H1 (cell line): ENCODE measurements around the gene SLMAP. TPM values are rescaled to one million over a fixed set of nuclear protein-coding genes. Genes with fewer than 3 reads are reported as not detected.

Experiments used
- CHD7 ChIP-seq: fragments of 300-600 bp; sonication (generic); IDR thresholded peaks from 2 replicates; pipeline ENCODE4 v1.7.1; 2012; ENCODE audit warnings: low read length, moderate library complexity, mild to moderate bottlenecking, inconsistent platforms; ENCODE audit not compliant: insufficient replicate concordance
- USF2 ChIP-seq: IDR thresholded peaks from 2 replicates; pipeline ENCODE4 v1.6.1; 2011; ENCODE audit warnings: low read length, improper control_type of control experiment
- polyA plus RNA-seq, 7 experiments: library from polyadenylated mRNA; depleted of rRNA in 3 of 7; stranded (reverse) in 5 of 7; unstranded in 2 of 7; fragments of >200 nt in 5 of 7; fragments of 200-250 nt in 2 of 7; gene quantifications; 1 replicate in 5 of 7; 2 replicates in 1 of 7; 4 replicates in 1 of 7; pipeline versions ENCODE4 v1.2.1 to v1.2.3, GENCODE V29; 2011 to 2013; ENCODE audit warnings: missing spikeins in 2 of 7, mixed read lengths in 2 of 7
- total RNA-seq: library from RNA; stranded (reverse); fragmentation: NEBNext Ultra II Directional; extraction: Animal tissue kit (Norgen Biotek cat#: 25700); gene quantifications from 2 replicates; pipeline ENCODE4 v1.2.1, GENCODE V29; 2021

The SLMAP gene
- total and polyA plus RNA-seq, 2 of the 8 experiments (the other 6 are each of a cell fraction or from before 2014, with no cell fraction given), result 13.6 to 70.4 TPM

- TF ChIP-seq CHD7 (no peak), USF2 (no peak)
These were observed 17.7 kb upstream of the SLMAP start (continued) for GRCh38 chr3:57738391-57738790.
